GM18498 (cell line): ENCODE data around the gene PDE4D.
A peak's percentile ranks its signal among the peaks of the same experiment; 100 is the strongest.
"Not testable (repeated sequence)": the region's sequence is repeated elsewhere in the genome, so short reads cannot be mapped to it uniquely, and the experiment has no call there.

Experiments
- ATAC-seq: cut with Tn5 transposase; IDR thresholded peaks from one replicate; pipeline ENCODE4 v1.9.1; 2021; ENCODE audit warnings: mild to moderate bottlenecking, moderate library complexity; ENCODE audit not compliant: unreplicated experiment

The PDE4D gene

DNA sequence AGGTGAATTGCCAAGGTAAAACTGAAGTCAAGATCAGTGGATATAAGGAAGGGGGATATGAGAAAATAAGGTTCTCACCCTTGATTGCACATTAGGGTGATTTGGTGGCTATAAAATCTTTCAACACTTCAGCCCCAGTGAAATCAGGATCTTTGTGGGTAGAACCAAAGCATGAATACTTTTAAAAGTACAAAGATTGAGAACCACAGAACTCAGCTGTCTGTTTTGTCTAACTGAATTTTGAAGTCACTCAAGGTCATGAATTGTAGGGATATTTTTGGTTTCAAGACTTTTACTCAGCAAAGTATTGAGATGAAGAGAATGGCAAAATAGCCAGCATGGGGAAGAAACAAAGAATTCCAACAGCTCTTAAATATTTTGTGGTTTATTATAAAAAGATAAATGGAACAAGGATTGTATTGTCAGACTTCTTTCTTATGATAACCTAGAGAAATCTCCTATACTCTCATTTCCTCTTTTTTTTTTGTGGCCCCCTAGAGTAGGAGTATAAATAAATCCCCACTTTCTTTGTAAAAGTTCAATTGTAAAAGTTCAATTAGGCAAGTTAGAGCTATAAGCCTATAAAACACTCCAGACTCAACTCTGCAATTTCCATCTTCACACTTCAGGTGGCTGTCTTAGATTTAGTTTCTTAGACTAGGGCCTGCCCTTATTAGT lies 272.9 kb downstream of the PDE4D start:
- peak; percentile 51 for ATAC-seq

- ATAC-seq = no peak
Measured at GRCh38 chr5:59618644-59619043, 274.9 kb downstream of the PDE4D start.

DNA sequence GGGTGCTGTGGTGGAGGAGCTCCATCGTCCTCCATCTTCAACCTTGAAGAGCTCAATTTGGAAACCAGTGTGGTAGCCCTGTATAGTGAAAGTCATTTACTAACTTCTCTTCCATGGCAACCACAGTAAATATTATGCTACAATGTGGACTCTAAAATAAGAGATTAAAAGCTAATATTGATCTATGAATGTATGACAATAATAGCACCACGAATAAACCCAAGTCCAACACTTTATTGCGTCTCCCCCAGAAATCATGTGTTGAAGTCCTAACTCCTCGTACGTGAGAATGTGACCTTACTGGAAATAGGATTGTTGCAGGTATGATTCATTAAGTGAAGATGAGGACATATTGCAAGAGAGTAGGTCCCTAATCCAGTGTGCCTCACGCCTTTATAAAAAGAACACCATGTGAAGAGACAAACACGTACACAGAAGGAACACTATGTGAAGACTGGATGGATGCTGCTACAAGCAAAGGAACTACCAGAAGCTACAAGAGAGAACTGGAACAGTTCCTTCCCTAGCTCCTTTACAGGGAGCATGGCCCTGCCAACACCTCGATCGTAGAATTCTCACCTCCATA lies 276.2 kb downstream of the PDE4D start:
- ATAC-seq = no peak

DNA sequence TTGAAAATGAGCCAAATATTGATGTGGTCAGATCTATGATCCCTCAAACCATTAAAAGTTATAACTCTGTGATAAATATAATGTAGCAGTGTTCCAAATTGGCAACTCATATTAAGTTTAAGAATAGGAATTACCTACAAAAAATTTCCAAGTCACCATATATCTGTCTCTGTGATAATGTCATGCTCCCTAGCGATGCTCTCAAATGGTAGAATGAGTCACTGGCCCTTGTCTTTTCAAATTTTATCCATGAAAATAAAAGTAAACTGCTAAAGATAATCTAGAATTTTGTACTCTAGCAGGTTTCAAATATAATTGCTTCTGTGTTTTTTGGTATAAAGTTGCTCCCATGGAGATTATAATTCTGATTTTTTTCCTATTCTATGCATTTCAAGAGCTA lies 277.1 kb downstream of the PDE4D start:
- no peak for ATAC-seq

GRCh38 chr5:59615272-59615671 lies 278.3 kb downstream of the PDE4D start:
- no peak for ATAC-seq

GRCh38 chr5:59609501-59610265 lies 283.8 kb downstream of the PDE4D start:
- no peak for ATAC-seq

GRCh38 chr5:59608745-59609144 lies 284.8 kb downstream of the PDE4D start:
- peak; percentile 50 for ATAC-seq

- ATAC-seq = no peak
Measured at GRCh38 chr5:59607138-59607765, 286.3 kb downstream of the PDE4D start.

DNA sequence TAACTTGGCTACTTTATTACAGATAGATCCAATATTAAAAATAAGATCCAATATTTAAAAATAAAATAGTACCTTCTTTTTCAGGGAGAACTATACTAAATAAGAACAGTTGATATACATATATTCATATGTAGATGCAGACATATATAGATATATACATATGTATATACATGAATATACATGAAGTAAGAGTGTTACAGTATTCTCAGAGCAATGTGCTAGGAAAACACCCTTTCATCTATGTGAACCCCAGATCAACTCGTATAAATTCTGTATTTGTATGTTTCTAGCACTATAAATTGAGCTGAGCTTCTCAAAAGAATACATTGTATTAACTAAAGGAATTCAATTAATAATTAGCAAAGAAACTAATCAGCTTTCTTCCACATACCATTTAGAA lies 287.6 kb downstream of the PDE4D start:
- ATAC-seq = no peak

- no peak for ATAC-seq
Measured at GRCh38 chr5:59604111-59604510, 289.4 kb downstream of the PDE4D start.

- ATAC-seq = no peak
Measured at GRCh38 chr5:59600998-59601397, 292.5 kb downstream of the PDE4D start.

GRCh38 chr5:59600153-59600552 lies 293.4 kb downstream of the PDE4D start:
- no peak for ATAC-seq

DNA sequence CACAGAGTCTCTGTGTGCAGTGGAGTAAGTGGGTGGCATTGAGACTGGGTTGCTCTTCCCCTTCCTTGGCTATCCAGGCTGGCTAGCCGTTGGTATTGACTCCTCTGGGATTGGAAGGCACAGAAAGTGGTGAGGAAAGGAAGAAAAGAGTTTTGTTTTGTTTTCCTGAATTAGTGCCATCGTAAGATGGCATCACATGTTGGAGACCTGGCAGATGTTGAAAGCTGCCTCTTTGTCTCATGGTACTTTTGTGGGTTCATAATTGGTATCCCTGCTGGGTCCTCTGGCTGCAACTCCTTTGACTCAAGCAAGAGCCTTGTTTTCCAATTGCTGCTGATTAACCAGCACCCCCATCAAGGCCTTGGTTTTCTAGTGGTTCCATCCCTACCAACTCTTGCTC lies 293.8 kb downstream of the PDE4D start:
- ATAC-seq = no peak

DNA sequence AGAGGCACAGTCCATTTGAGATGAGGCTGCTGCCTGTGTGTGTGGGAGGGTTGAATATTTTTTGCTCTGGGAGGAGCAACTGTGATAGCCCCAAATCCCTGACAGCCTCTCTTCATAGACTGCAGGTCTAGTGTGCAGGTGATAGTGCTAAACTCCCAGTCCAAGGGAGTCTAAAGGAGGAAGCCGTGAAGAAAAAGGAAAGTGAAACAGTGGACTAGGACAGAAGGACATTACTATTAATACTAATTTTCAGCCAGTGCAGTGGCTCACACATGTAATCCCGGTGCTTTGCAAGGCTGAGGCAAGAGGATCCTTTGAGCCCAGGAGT lies 295.0 kb downstream of the PDE4D start:
- ATAC-seq = peak; percentile 63

DNA sequence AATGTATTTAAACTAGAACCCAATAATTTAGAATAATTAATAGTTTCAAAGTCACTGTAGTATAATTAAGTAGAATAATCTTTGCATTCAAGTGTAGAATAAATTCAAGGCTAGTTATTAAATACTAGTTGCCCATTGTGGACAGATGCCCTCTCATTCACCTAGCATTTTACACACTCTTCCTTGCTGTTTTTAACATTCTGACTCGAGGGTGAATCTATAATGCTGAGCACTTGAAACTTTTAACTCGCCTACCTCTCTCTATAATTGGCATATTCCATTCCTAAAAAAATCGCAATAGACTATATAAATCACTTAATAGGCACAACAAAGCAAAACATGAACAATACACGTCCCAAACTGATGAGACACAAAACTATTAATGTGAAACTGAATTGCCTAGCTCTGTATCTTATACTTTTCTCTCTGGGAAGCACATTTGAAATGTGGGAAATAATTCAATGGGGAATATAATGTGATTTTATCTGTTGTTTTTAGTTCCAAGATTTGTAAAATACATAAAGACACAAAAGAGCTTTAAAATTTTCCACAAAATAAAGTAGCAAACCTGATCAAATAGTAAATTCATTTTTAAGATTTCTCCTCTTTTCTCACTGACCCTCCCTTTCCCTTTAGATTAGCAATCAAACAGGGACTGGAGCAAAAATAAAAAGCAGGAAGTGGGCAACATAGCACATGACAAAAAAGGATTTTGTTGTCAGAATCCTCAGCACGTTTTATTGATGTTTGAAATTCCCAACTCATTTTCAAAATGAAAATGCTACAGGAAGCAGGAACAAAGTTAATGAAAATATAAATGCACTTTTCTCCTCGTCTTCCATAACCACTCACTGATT lies 295.6 kb downstream of the PDE4D start:
- ATAC-seq = peak; percentile 23

- ATAC-seq = no peak
Measured at GRCh38 chr5:59596586-59597350, 296.8 kb downstream of the PDE4D start.

DNA sequence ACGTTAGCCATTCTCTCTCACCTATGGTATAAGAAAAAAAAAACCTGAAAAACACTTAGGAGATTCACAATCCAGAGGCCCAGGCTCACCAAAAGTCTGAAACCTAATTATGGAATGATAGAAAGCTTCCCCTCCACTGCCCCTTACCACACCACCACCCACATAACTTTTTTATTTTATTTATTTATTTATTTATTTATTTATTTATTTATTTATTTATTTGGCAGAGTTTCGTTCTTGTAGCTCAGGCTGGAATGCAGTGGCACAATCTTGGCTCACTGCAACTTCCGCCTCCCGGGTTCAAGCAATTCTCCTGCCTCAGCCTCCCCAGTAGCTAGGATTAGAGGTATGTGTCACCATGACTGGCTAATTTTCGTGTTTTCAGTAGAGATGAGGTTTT lies 299.4 kb downstream of the PDE4D start:
- not testable (repeated sequence) for ATAC-seq

GRCh38 chr5:59593439-59594007 lies 300.0 kb downstream of the PDE4D start:
- ATAC-seq = no peak

GRCh38 chr5:59592101-59592500 lies 301.4 kb downstream of the PDE4D start:
- no peak for ATAC-seq

DNA sequence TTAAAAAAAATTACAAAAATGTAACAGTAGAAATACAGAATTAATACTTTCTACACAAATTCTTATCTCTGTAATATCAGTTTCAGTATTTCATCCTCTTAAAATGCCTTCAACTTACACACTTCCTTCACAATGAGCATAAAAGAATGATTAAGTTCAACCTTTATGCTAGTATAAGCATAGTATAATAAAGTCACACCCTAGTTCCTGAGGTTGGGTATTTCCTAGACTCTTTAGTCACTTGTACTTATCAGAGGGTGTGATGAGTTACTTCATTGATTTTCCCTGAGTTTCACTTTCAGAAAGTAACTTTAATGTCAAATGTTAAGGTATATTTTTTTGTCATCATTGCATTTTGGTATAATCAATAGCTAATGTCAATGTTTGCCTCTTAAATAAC lies 302.4 kb downstream of the PDE4D start:
- ATAC-seq = peak; percentile 81
